GM23338 (cell line): Measurements from ENCODE around the gene ADSL. TPM values are rescaled to one million over a fixed set of nuclear protein-coding genes. Genes with fewer than 3 reads are reported as not detected.

Experiments
- ATAC-seq: fragments of 200-7000 bp; cut with Tn5 transposase; 3 replicates; pipeline ENCODE4 v1.9.1; 2020
- DNase-seq: peaks from one replicate; pipeline ENCODE4 v3.0.0-alpha.2; 2015; ENCODE audit warnings: low spot score
- H2AFZ ChIP-seq: fragments of 200-600 bp; sonication (generic); 2 replicates; pipeline ENCODE4 v1.8.0; 2016; ENCODE audit warnings: antibody characterized with exemption, mild to moderate bottlenecking, moderate library complexity
- H3F3A ChIP-seq: fragments of 200-600 bp; sonication (generic); replicated peaks from 2 replicates; pipeline ENCODE4 v1.8.0; 2017; ENCODE audit warnings: antibody characterized with exemption, mixed run types, low read depth
- H3K27ac ChIP-seq: fragments of 200-600 bp; sonication (generic); 2 replicates; pipeline ENCODE4 v1.6.1; 2016; ENCODE audit warnings: low read depth
- H3K27me3 ChIP-seq: fragments of 200-600 bp; sonication (generic); 2 replicates; pipeline ENCODE4 v1.8.0; 2016; ENCODE audit warnings: mild to moderate bottlenecking, mixed run types, moderate library complexity; ENCODE audit not compliant: insufficient read depth
- H3K36me3 ChIP-seq: fragments of 200-600 bp; sonication (generic); 2 replicates; pipeline ENCODE4 v1.8.0; 2016; ENCODE audit warnings: mild to moderate bottlenecking; ENCODE audit not compliant: insufficient read depth
- H3K4me1 ChIP-seq: fragments of 200-600 bp; sonication (generic); 2 replicates; pipeline ENCODE4 v1.8.0; 2016; ENCODE audit warnings: mild to moderate bottlenecking, moderate library complexity; ENCODE audit not compliant: insufficient read depth
- H3K4me2 ChIP-seq: fragments of 200-600 bp; sonication (generic); 2 replicates; pipeline ENCODE4 v1.7.1; 2017; ENCODE audit warnings: mixed run types
- H3K4me3 ChIP-seq: fragments of 200-600 bp; sonication (generic); 2 replicates; pipeline ENCODE4 v1.6.1; 2016; ENCODE audit warnings: mixed run types
- H3K79me2 ChIP-seq: fragments of 200-600 bp; sonication (generic); replicated peaks from 2 replicates; pipeline ENCODE4 v1.8.0; 2017; ENCODE audit warnings: mild to moderate bottlenecking; ENCODE audit not compliant: insufficient read depth
- H3K9me2 ChIP-seq: fragments of 200-600 bp; sonication (generic); 2 replicates; pipeline ENCODE4 v1.8.0; 2017; ENCODE audit not compliant: insufficient read depth
- H4K20me1 ChIP-seq: fragments of 200-600 bp; sonication (generic); replicated peaks from 2 replicates; pipeline ENCODE4 v1.8.0; 2017; ENCODE audit warnings: mild to moderate bottlenecking; ENCODE audit not compliant: insufficient read depth
- H3K27ac Mint-ChIP-seq: 2 replicates; pipeline ENCODE4 v1.8.0; 2020; ENCODE audit warnings: inconsistent platforms, mild to moderate bottlenecking, moderate library complexity, mixed read lengths
- H3K27me3 Mint-ChIP-seq: 3 replicates; pipeline ENCODE4 v1.8.0; 2022; ENCODE audit warnings: low read depth, mild to moderate bottlenecking, moderate library complexity, mixed read lengths, inconsistent platforms; ENCODE audit not compliant: insufficient read depth, poor library complexity
- H3K36me3 Mint-ChIP-seq: 3 replicates; pipeline ENCODE4 v1.8.0; 2021; ENCODE audit warnings: low read depth, mild to moderate bottlenecking, inconsistent platforms, moderate library complexity, mixed read lengths
- H3K4me1 Mint-ChIP-seq: 3 replicates; pipeline ENCODE4 v1.8.0; 2020; ENCODE audit warnings: mild to moderate bottlenecking, inconsistent platforms, mixed read lengths
- H3K4me3 Mint-ChIP-seq: 3 replicates; pipeline ENCODE4 v1.8.0; 2021; ENCODE audit warnings: moderate library complexity, mild to moderate bottlenecking, inconsistent platforms, mixed read lengths
- H3K9me3 Mint-ChIP-seq: 3 replicates; pipeline ENCODE4 v1.8.0; 2020; ENCODE audit warnings: moderate library complexity, mild to moderate bottlenecking, inconsistent platforms, mixed read lengths
- CREB1 ChIP-seq: fragments of 250-450 bp; sonication (Bioruptor Pico); IDR thresholded peaks from 2 replicates; pipeline ENCODE4 v1.5.0; 2020; ENCODE audit warnings: low read depth, mild to moderate bottlenecking, moderate library complexity
- CTCF ChIP-seq, 2 experiments: fragments of 200-600 bp in 1 of 2; sonication (generic) in 1 of 2; conservative IDR thresholded peaks; 2 replicates each; pipeline versions ENCODE4 v1.5.1 to v1.6.1; 2016 to 2017; ENCODE audit warnings: antibody characterized with exemption in 2 of 2, low read depth in 2 of 2, mild to moderate bottlenecking in 2 of 2, moderate library complexity in 1 of 2
- ETS1 ChIP-seq: IDR thresholded peaks from 2 replicates; pipeline ENCODE4 v1.6.1; 2016; ENCODE audit warnings: antibody characterized with exemption
- EZH2 ChIP-seq: fragments of 200-600 bp; sonication (generic); IDR thresholded peaks from one replicate; pipeline ENCODE4 v1.8.0; 2017; ENCODE audit warnings: antibody characterized with exemption, mild to moderate bottlenecking, low read depth; ENCODE audit not compliant: unreplicated experiment
- EZH2phosphoT487 ChIP-seq: fragments of 200-600 bp; sonication (generic); IDR thresholded peaks from one replicate; pipeline ENCODE4 v1.8.1; 2018; ENCODE audit warnings: antibody characterized with exemption; ENCODE audit not compliant: unreplicated experiment
- JUNB ChIP-seq: IDR thresholded peaks from one replicate; pipeline ENCODE4 v1.6.1; 2016; ENCODE audit warnings: antibody characterized with exemption; ENCODE audit not compliant: unreplicated experiment
- NANOG ChIP-seq: IDR thresholded peaks from 2 replicates; pipeline ENCODE4 v1.6.1; 2016; ENCODE audit warnings: antibody characterized with exemption, borderline replicate concordance
- POLR2AphosphoS5 ChIP-seq: IDR thresholded peaks from 2 replicates; pipeline ENCODE4 v1.6.1; 2016; ENCODE audit warnings: antibody characterized with exemption, low read depth
- STAT1 ChIP-seq: IDR thresholded peaks from one replicate; pipeline ENCODE4 v1.6.1; 2016; ENCODE audit warnings: antibody characterized with exemption; ENCODE audit not compliant: unreplicated experiment
- ZNF114 ChIP-seq: fragments of 250-450 bp; sonication (Bioruptor Pico); IDR thresholded peaks from 2 replicates; pipeline ENCODE4 v1.5.0; 2020; ENCODE audit warnings: mild to moderate bottlenecking, moderate library complexity
- ZNF331 ChIP-seq: fragments of 250-450 bp; sonication (Bioruptor Pico); IDR thresholded peaks from 2 replicates; pipeline ENCODE4 v1.5.0; 2020; ENCODE audit warnings: low read depth, mild to moderate bottlenecking, moderate library complexity
- ZNF462 ChIP-seq: fragments of 250-450 bp; sonication (Bioruptor Pico); IDR thresholded peaks from 2 replicates; pipeline ENCODE4 v1.5.0; 2020; ENCODE audit warnings: mild to moderate bottlenecking, moderate library complexity
- polyA plus RNA-seq: library from polyadenylated mRNA; unstranded; fragments of >200 nt; fragmentation: Nextera tagmentation; extraction: Ambion mirVana; gene quantifications from 2 replicates; pipeline ENCODE4 v1.2.1, GENCODE V29; 2016
- total RNA-seq: library from RNA; depleted of rRNA; stranded (reverse); fragments of >200 nt; shearing (Covaris generic); gene quantifications from 2 replicates; pipeline ENCODE4 v1.2.3, GENCODE V29; 2014

The ADSL gene
- total and polyA plus RNA-seq, 2 experiments from 2014 or later = 120 to 232 TPM

- no peak for TF ChIP-seq CTCF (conservative IDR thresholded peaks at IDR 0.05; ENCODE audit: low read depth in 2 of 2)
- no peak for TF ChIP-seq EZH2
- no peak for TF ChIP-seq NANOG
- no peak for TF ChIP-seq ZNF114 (CRISPR knock-in tag)
- TF ChIP-seq POLR2AphosphoS5 = no peak
- no peak for TF ChIP-seq JUNB
- no peak for TF ChIP-seq STAT1
- no peak for TF ChIP-seq EZH2phosphoT487
These were observed 68.0 kb downstream of the ADSL start (continued) for GRCh38 chr22:40414311-40414710.

GRCh38 chr22:40414838-40415505, 68.7 kb downstream of the ADSL start:
- no peak overlapping the region for H3K4me3 Mint-ChIP-seq
- Histone ChIP-seq H4K20me1 (0 out of 2 replicates have a peak, but pooled peaks cover 4% of the 10 kb centered on the region), H3K4me1 (no peaks in the 10 kb centered on the region), H3K27ac (no peak overlapping the region), H3K36me3 (peaks cover 7% of the 10 kb centered on the region; the same call in 1 of the 2 replicates), H3F3A (no peaks in the 10 kb centered on the region), H3K4me3 (no peak overlapping the region), H3K27me3 (no peaks in the 10 kb centered on the region), H3K4me2 (no peak overlapping the region), H2AFZ (no peak overlapping the region), H3K9me2 (no peaks in the 10 kb centered on the region), H3K79me2 (no peaks in the 10 kb centered on the region)
- peaks cover 17% of the 10 kb centered on the region for H3K36me3 Mint-ChIP-seq
- no peak overlapping the region; the same call in 1 of the 2 replicates for H3K27ac Mint-ChIP-seq
- peaks cover 6% of the 10 kb centered on the region for H3K27me3 Mint-ChIP-seq
- ATAC-seq (no peak), DNase-seq (no peak)
- no peaks in the 10 kb centered on the region for H3K4me1 Mint-ChIP-seq
- peaks cover 2% of the 10 kb centered on the region; the same call in 2 of the 3 replicates for H3K9me3 Mint-ChIP-seq
- TF ChIP-seq CREB1 (CRISPR knock-in tag) (no peak), EZH2 (no peak), CTCF (conservative IDR thresholded peaks at IDR 0.05; ENCODE audit: low read depth in 2 of 2) (no peak), ZNF331 (CRISPR knock-in tag) (no peak), ZNF462 (CRISPR knock-in tag) (no peak), STAT1 (no peak), NANOG (no peak), ETS1 (no peak), ZNF114 (CRISPR knock-in tag) (no peak), JUNB (no peak), POLR2AphosphoS5 (no peak)
